NT2/D1 (cell line): ENCODE data around the gene RBMS3.

Experiments used
- SUZ12 ChIP-seq: IDR thresholded peaks from 2 replicates; pipeline ENCODE4 v1.6.1; 2011; ENCODE audit not compliant: insufficient read length, insufficient read depth; ENCODE audit errors: extremely low read depth
- YY1 ChIP-seq: IDR thresholded peaks from 2 replicates; pipeline ENCODE4 v1.6.1; 2011; ENCODE audit not compliant: insufficient read length, insufficient read depth
- ZNF274 ChIP-seq: IDR thresholded peaks from 2 replicates; pipeline ENCODE4 v1.6.1; 2011; ENCODE audit warnings: mild to moderate bottlenecking, low read depth, low read length

DNA sequence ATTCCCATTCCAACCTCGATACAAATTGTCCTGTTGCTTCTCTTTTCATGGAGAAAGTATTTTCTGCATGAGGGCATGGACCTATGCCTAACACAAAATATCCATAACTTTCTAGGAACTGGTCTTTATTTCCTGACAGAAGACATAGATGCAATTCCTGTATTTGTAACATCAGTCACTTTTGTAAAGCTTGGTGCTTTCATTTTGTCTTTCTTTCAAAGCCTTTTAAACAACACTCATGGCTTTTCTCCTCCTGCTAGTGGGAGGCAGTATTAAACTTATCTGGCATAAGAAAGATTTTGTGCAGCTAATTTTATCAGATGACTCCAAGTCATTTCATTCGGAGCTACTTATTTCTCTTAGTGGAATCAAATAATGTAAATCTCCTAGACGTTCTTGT, 616.0 kb downstream of the RBMS3 start:
- TF ChIP-seq YY1 (no peak), SUZ12 (no peak), ZNF274 (no peak)
